ENCODE results near the gene RGL1. TPM values are rescaled to one million over a fixed set of nuclear protein-coding genes. Genes with fewer than 3 reads are reported as not detected.

The RGL1 gene
- total RNA-seq, 4 donors from 2014 or later = 66.8 to 88.3 (median 74.6) TPM

DNA sequence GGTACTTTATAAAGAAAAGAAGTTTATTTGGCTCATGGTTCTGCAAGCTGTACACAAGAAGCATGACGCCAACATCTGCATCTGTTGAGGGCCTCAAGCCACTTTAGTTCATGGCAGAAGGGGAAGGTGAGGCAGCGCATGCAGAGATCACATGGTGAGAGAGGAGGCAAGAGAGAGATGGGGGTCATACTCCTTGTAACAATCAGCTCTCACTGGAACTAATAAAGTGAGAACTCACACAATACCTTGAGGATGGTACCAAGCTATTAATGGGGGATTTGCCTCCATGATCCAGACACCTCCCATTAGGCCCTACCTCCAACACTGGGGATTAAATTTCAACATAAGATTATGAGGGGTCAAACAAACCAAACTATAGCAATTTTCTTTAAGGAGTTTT lies 3.3 kb upstream of the RGL1 start:
- no peak for ATAC-seq (ENCODE audit: low FRiP score)
- no peak for TF ChIP-seq CTCF (IDR thresholded peaks at IDR 0.05)
- DNase-seq (ENCODE audit: low spot score) = no peak

DNA sequence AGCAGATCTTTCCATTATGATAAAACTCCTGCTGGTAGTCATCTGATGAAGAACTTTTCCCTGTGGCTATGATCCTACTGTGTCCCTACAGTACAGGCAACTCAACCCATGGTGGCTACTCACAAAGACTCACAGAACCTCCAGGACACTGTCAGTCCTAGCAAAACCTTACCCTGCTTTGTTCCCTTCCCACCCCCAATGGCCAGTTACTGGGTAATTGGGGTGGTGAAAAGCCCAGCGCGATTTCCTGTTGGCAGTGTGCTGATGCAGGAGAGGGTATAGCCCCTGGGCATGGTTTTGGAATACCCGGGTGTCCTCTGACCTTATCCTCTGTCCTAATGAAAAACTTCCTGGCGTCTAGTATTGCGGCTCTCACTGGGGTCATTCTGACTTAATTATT lies 533 bp upstream of the RGL1 start:
- peak; percentile 20 for ATAC-seq (ENCODE audit: low FRiP score)
- no peak for TF ChIP-seq CTCF (IDR thresholded peaks at IDR 0.05)
- no peak for DNase-seq (ENCODE audit: low spot score)

- DNase-seq (ENCODE audit: low spot score) (no peak), ATAC-seq (ENCODE audit: low FRiP score) (no peak)
- no peak for TF ChIP-seq CTCF (IDR thresholded peaks at IDR 0.05)
Measured at GRCh38 chr1:183806125-183806524, 1.2 kb downstream of the RGL1 start.

GRCh38 chr1:183806675-183807074 lies 1.8 kb downstream of the RGL1 start:
- no peak for TF ChIP-seq CTCF (IDR thresholded peaks at IDR 0.05)
- DNase-seq (ENCODE audit: low spot score) = no peak
- ATAC-seq (ENCODE audit: low FRiP score) = no peak

GRCh38 chr1:183807549-183808168 lies 2.7 kb downstream of the RGL1 start:
- ATAC-seq (ENCODE audit: low FRiP score) (no peak), DNase-seq (ENCODE audit: low spot score) (no peak)
- TF ChIP-seq CTCF (IDR thresholded peaks at IDR 0.05) = no peak

- ATAC-seq (ENCODE audit: low FRiP score) (no peak), DNase-seq (ENCODE audit: low spot score) (no peak)
- TF ChIP-seq CTCF (IDR thresholded peaks at IDR 0.05) = no peak
Measured at GRCh38 chr1:183808296-183809027, 3.5 kb downstream of the RGL1 start.

DNA sequence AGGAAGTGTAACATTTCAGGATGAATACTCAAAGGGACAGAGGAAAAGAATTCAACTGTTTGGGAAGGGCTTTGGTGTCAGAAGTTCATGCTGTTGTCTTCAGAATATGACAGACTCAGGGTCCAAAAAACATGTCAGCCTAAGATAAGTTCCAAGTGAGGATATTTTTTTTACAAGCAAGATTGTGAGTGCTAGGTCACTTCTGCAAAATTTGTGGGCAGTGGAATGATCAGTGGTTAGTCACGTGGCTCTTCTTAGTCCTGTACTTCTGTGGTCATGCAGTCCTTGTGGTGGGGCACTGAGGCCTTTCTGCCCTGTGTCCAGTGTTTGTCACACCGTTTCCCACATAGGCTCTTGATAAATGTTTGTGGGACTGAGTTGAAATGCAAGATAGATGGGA lies 5.2 kb downstream of the RGL1 start:
- no peak for ATAC-seq (ENCODE audit: low FRiP score)
- no peak for TF ChIP-seq CTCF (IDR thresholded peaks at IDR 0.05)
- DNase-seq (ENCODE audit: low spot score) = no peak

Data from omental fat pad (tissue), 4 donors.